Activated CD4-positive, alpha-beta memory T cell treated with anti-CD3 and anti-CD28 coated beads for 36 hours (primary cell): Measurements from ENCODE around the gene ZSWIM3. TPM values are rescaled to one million over a fixed set of nuclear protein-coding genes. Genes with fewer than 3 reads are reported as not detected.

Source experiments
- CTCF ChIA-PET: fragments of 350-600 bp; sonication (Branson Sonifier 250); formaldehyde crosslinking; loops from one replicate; lab custom pipeline; 2021; ENCODE audit warnings: antibody characterized with exemption, inconsistent platforms; lab: Charles Lee
- POLR2A ChIA-PET: fragments of 350-600 bp; sonication (Branson Sonifier 250); formaldehyde crosslinking; loops from one replicate; lab custom pipeline; 2021; ENCODE audit warnings: antibody characterized with exemption; lab: Charles Lee
- DNase-seq: peaks from one replicate; pipeline ENCODE4 v3.0.0-alpha.2; 2020
- H3K27ac Mint-ChIP-seq: one replicate; pipeline ENCODE4 v1.8.0; 2021; ENCODE audit warnings: mixed read lengths
- H3K27me3 Mint-ChIP-seq: one replicate; pipeline ENCODE4 v1.8.0; 2021; ENCODE audit warnings: mixed read lengths
- H3K36me3 Mint-ChIP-seq: one replicate; pipeline ENCODE4 v1.8.0; 2021; ENCODE audit warnings: mixed read lengths
- H3K4me1 Mint-ChIP-seq: one replicate; pipeline ENCODE4 v1.8.0; 2021; ENCODE audit warnings: low read depth, mixed read lengths
- H3K4me3 Mint-ChIP-seq: one replicate; pipeline ENCODE4 v1.8.0; 2021; ENCODE audit warnings: mild to moderate bottlenecking, mixed read lengths
- H3K9me3 Mint-ChIP-seq: one replicate; pipeline ENCODE4 v1.8.0; 2021; ENCODE audit warnings: mixed read lengths
- intact Hi-C: fragments of 100-400 bp; cut with micrococcal nuclease; formaldehyde crosslinking; loops from one replicate; pipeline ENCODE4 v1.15.1; 2023
- total RNA-seq, 2 experiments: library from RNA; stranded (reverse); gene quantifications; one replicate each; pipeline ENCODE4 v1.2.3, GENCODE V29; 2021

Gene ZSWIM3
- total RNA-seq, 2 experiments from 2014 or later, result 4.7 TPM

DNA sequence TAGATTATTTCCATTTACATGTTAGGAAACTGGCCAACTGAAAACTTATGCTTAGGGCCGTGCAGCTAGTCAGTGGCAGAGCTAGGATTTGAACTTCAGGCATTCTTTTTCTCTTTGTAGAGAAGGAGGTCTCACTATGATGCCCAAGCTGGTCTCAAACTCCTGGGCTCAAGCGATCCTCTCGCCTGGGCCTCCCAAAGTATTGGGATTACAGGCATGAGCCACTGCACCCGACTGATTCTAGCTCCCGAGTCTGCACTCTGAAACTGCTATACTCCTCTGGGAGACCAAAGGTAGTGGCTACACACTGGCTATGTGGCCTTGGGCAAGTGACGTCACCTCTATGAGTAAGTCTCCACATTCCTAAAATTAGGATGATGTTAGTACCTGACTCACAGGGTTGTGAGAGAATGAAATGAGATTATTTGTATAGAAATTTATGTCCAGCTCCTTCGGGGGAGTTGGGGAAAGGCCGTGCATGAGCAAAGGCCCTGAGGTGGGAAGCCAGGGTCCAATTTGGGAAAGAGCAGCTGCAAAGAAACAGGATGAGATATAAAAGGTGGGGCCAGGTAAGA, 48.2 kb downstream of the ZSWIM3 start:
- intact Hi-C loops, result no loop called here
- H3K4me1 Mint-ChIP-seq, result peaks cover 5% of the 10 kb centered on the region
- H3K9me3 Mint-ChIP-seq, result no peaks in the 10 kb centered on the region
- ChIA-PET POLR2A (interaction anchor here (1.2 kb wide), 1 partner anchor 29 kb away, joined by 3 read pairs; the partner anchor contains the start of gene PCIF1), CTCF (interaction anchor here (1.1 to 1.3 kb wide), 2 partner anchors 108 to 113 kb away, joined by 3 to 4 read pairs; partner anchors contain the start of genes DNTTIP1 and WFDC3)
- no peak overlapping the region for H3K4me3 Mint-ChIP-seq
- H3K27ac Mint-ChIP-seq, result no peak overlapping the region
- DNase-seq, result no peak
- no peaks in the 10 kb centered on the region for H3K36me3 Mint-ChIP-seq
- no peaks in the 10 kb centered on the region for H3K27me3 Mint-ChIP-seq

DNA sequence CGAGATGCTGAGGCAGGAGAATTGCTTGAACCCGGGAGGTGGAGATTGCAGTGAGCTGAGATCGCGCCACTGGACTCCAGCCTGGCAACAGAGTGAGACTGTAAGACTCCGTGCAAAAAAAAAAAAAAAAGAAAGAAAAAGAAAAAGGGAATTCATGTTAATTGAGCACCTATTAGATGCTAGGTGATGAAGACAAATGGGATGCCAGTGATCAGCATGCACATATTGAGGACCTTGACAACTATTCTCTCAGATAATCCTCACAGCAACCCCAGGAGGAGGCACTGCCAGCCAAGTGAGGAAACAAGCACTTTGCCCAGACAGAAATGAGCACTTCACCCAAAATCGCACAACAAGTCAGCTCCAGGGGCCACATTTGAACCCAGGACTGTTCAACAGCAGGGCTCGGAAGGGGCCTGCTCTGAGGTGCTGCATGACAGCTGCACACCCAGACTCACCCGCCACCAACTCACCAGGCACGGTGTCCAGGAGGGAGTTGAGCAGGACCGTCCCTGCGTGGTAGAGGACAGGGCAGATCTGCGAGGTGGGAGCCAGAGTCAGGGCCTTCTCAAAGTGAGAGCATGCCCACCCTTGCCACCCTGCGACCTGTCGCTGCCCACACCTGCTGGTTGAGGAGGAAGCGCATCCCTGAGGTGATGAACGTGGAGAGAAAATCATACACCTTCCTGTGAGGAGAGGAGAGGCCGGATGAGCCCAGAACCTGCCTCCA, 50.0 kb downstream of the ZSWIM3 start:
- ChIA-PET CTCF (interaction anchor here (1.1 kb wide), 1 partner anchor 108 kb away, joined by 3 read pairs; no protein-coding TSS in a partner anchor), POLR2A (no interaction called here)
- H3K4me1 Mint-ChIP-seq, result peaks cover 19% of the 10 kb centered on the region
- no peak for DNase-seq
- no peak overlapping the region for H3K4me3 Mint-ChIP-seq
- H3K36me3 Mint-ChIP-seq, result no peaks in the 10 kb centered on the region
- no peaks in the 10 kb centered on the region for H3K9me3 Mint-ChIP-seq
- peaks cover 2% of the 10 kb centered on the region for H3K27me3 Mint-ChIP-seq
- intact Hi-C loops, result no loop called here
- no peak overlapping the region for H3K27ac Mint-ChIP-seq

DNA sequence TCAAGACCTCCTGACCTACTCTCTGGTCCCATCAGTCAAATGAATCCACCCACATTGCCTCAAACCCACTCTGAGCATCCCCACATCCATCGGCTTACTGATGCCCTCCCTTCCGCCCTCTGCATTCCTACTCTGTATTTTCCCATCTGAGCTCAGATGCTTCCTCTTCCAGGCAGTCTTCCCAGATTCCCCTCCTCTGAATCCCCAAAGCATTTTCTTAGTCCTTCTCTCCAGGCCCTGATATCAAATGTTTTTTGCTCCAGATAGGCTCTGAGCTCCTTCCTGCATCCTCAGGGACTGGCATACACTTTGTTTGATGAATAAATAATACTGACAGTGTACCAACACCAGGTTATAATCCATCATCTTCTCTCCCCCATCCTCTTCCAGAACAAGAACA, 50.7 kb downstream of the ZSWIM3 start:
- no peak overlapping the region for H3K4me3 Mint-ChIP-seq
- H3K4me1 Mint-ChIP-seq, result peaks cover 22% of the 10 kb centered on the region
- intact Hi-C loops, result no loop called here
- DNase-seq, result no peak
- no peak overlapping the region for H3K27ac Mint-ChIP-seq
- POLR2A ChIA-PET, result no interaction called here
- H3K27me3 Mint-ChIP-seq, result peaks cover 4% of the 10 kb centered on the region
- H3K9me3 Mint-ChIP-seq, result no peaks in the 10 kb centered on the region
- no peaks in the 10 kb centered on the region for H3K36me3 Mint-ChIP-seq
- CTCF ChIA-PET, result interaction anchor here (1.1 kb wide), 1 partner anchor 109 kb away, joined by 3 read pairs; no protein-coding TSS in a partner anchor

DNA sequence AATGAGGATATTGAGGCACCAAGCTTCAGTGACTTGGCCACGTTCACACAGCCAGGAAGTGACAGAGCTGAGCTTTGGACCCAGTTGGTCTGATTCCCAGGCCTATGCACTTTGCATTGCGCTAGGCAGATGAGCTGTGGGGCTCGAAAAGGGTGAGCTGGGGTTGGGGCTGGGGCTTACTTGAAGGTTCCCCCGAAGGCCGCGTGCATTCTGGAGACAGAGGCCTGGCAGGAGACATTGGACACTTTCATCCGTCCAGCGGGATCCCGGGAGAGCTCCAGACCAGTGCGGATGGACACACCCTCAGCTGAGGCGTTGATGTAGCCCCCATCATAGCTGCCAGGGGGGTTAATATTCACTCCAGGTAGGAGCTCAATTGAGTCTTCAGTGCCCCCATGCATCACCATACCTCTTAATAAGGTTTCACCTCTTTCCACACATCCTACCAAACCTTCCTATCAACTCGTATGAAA, 52.0 kb downstream of the ZSWIM3 start:
- no peak overlapping the region for H3K27ac Mint-ChIP-seq
- no peak for DNase-seq
- H3K4me3 Mint-ChIP-seq, result no peak overlapping the region
- intact Hi-C loops, result no loop called here
- no peaks in the 10 kb centered on the region for H3K9me3 Mint-ChIP-seq
- no peaks in the 10 kb centered on the region for H3K36me3 Mint-ChIP-seq
- ChIA-PET POLR2A (interaction anchor here (0.9 to 1.3 kb wide), 4 partner anchors 12 to 26 kb away, joined by 3 to 5 read pairs (median 3); partner anchors contain the start of gene NEURL2), CTCF (no interaction called here)
- peaks cover 23% of the 10 kb centered on the region for H3K4me1 Mint-ChIP-seq
- H3K27me3 Mint-ChIP-seq, result peaks cover 6% of the 10 kb centered on the region

DNA sequence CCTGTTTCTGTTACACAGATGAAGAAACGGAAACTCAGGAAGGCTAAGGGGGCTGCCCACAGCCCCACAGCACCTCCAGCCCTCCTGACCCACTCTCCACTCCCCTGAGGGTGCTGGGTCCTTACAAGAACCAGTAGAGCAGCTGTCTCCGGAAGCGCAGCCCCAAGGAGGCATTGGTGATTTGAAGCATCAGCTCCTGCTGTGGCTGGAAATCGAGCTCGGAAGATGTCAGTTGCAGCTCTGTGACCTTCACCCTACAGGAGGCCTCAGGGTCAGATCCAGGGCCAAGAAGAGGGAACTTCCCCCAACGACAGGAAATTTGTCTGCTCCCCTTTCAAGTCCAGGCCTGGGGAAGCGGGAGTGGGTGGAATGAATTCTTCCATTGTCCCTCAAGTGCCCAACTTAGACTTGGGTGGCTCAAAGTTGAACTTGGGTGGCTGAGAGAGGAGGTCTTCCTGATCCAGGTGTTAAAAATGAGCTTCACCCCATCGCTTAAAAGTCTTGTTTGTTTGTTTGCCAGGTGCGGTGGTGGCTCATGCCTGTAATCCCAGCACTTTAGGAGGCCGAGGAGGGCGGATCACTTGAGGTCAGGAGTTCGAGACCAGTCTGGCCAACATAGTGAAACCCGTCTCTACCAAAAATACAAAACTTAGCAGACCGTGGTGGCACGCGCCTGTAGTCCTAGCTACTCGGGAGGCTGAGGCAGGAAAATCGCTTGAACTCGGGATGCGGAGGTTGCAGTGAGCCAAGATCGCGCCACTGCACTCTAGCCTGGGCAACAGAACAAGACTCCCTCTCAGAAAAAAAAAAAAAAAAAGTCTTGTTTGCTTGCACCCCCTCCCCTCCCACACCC, 52.6 kb downstream of the ZSWIM3 start:
- H3K4me3 Mint-ChIP-seq, result peak overlapping the region; percentile 74
- DNase-seq, result no peak
- H3K27me3 Mint-ChIP-seq, result peaks cover 9% of the 10 kb centered on the region
- ChIA-PET POLR2A (interaction anchor here (0.6 to 1.3 kb wide), 4 partner anchors 11 to 1028 kb away, joined by 3 to 5 read pairs (median 4); partner anchors contain the start of gene NEURL2), CTCF (interaction anchor here (1.0 to 1.1 kb wide), 2 partner anchors 26 to 60 kb away, joined by 3 to 4 read pairs; no protein-coding TSS in a partner anchor)
- H3K27ac Mint-ChIP-seq, result peak overlapping the region; percentile 46
- H3K9me3 Mint-ChIP-seq, result no peaks in the 10 kb centered on the region
- H3K36me3 Mint-ChIP-seq, result no peaks in the 10 kb centered on the region
- intact Hi-C loops, result loop anchor here (2.0 kb wide), 2 partner anchors 17 to 25 kb away; partner anchors contain the start of gene PCIF1
- H3K4me1 Mint-ChIP-seq, result peaks cover 23% of the 10 kb centered on the region

DNA sequence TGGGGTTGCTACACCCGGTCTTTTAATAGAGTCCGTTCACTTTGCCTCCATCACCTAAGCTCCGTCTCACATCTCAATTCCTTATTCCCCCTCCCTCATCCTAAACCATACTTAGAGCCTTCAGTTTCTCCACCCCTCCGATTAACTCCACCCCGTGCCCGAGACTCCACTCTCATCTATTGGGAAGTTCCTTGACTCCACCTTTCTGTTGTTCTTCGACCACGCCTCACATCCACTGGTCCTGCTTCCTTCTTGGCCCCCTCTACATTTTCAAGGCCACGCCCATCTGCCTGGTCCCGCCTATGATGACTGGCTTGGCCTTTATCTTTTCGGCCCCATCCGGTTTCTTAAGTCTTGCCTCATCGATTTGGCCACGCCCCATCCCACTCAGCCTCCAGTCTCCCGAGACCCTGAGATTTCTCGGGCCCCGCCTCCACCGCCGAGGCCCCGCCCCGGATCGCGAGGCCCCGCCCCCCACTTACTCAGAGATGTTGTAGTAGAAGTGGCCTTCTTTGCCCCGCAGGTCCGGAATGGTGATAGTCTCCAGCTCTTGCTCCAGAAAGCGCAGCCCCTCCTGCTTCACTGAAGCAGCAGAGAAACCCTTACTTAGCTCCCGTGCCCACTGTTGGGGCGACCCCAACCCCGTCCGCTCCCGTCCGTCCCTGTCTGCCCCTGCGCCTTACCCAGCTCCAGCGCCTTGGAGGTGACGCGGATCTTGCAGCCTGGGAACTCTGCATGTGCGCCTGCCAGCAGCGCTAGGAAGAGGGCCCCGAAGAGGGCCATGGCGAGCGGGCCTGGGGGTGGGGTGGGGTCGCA, 53.5 kb downstream of the ZSWIM3 start:
- CTCF ChIA-PET, result interaction anchor here (1.0 to 1.1 kb wide), 2 partner anchors 26 to 59 kb away, joined by 3 to 4 read pairs; no protein-coding TSS in a partner anchor
- intact Hi-C loops, result loop anchor here (2.0 kb wide), 2 partner anchors 18 to 24 kb away; partner anchors contain the start of gene PCIF1
- Mint-ChIP-seq H3K4me3 (peak overlapping the region; percentile 74), H3K9me3 (no peaks in the 10 kb centered on the region), H3K27ac (peak overlapping the region; percentile 46), H3K27me3 (peaks cover 9% of the 10 kb centered on the region), H3K4me1 (peaks cover 23% of the 10 kb centered on the region), H3K36me3 (no peaks in the 10 kb centered on the region)
- POLR2A ChIA-PET, result interaction anchor here (0.6 kb wide), 1 partner anchor 1029 kb away, joined by 4 read pairs; no protein-coding TSS in a partner anchor
- peak; percentile 98 for DNase-seq

DNA sequence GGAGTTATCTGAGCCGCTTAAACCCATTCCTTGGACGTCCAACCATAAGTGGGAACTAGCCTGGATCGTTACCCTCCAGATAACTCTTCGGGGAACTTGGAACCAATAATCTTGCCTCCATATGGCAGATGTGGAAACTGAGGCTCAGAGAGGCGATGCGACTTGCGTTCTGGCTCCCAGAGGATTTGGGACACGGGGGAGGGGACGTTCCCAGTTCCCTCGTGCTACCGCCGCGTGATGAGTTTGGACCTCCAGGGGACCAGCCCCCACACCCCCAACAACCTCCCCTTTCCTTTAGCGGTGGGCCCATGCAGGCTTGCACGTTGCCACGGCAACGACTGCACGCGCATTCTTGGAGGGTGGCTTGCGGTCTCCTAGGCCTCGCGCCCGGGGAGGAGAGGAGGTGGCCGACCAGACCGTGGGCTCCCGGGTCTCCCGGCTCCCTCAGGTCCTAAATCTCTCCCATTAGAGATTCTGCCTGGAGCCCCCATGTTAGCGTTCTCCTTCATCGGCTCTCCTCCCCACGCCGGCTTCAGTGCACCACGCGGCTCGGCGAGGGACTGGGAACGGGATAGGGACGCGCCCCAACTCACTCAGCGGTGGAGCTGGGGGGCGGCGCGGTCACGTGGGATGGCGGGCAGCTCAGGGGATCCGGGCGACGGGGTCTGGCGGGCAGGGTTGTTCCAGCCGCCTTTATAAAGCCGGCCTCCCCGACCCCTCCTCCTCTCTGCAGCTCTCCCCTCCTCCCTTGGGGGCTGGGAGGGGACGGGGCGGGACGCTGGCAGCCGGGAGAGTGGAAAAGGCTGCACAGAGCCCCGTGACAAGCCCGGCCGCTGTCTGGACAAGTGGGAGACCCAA, 54.3 kb downstream of the ZSWIM3 start, which contains the start of gene PLTP:
Gene PLTP (minus strand): TSS at position 670 of the 858 bp plus-strand sequence. CDS start 703 bp downstream, outside the sequence.
- H3K27me3 Mint-ChIP-seq, result peaks cover 15% of the 10 kb centered on the region
- no peaks in the 10 kb centered on the region for H3K9me3 Mint-ChIP-seq
- no peaks in the 10 kb centered on the region for H3K36me3 Mint-ChIP-seq
- CTCF ChIA-PET, result no interaction called here
- no peak within 1 kb of the TSS for H3K27ac Mint-ChIP-seq
- H3K4me3 Mint-ChIP-seq, result peak within 1 kb of the TSS; percentile 74
- intact Hi-C loops, result loop anchor here (2.0 kb wide), 2 partner anchors 19 to 23 kb away; partner anchors contain the start of gene PCIF1
- H3K4me1 Mint-ChIP-seq, result peaks cover 23% of the 10 kb centered on the region
- peak; percentile 37 for DNase-seq
- POLR2A ChIA-PET, result no interaction called here

DNA sequence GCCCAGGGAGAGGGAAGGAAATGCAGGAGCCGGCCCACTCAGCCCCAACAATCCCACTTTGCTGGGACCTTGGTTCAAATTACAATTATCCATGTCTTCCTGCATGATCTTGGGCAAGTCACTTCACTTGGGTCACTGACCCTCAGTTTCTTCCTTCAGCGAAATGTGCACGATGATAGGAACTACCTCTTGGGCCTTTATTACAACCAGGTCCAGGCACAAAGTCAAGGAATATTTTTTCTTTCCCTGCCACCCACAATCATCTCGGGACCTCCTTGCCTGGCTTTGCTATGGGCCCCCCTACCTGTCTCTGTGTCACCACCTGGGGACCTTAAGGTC, 54.9 kb downstream of the ZSWIM3 start:
- Mint-ChIP-seq H3K4me1 (peaks cover 23% of the 10 kb centered on the region), H3K27me3 (peaks cover 15% of the 10 kb centered on the region), H3K36me3 (no peaks in the 10 kb centered on the region), H3K4me3 (peak overlapping the region; percentile 41), H3K9me3 (no peaks in the 10 kb centered on the region), H3K27ac (no peak overlapping the region)
- DNase-seq, result no peak
- ChIA-PET POLR2A (no interaction called here), CTCF (no interaction called here)
- intact Hi-C loops, result no loop called here

DNA sequence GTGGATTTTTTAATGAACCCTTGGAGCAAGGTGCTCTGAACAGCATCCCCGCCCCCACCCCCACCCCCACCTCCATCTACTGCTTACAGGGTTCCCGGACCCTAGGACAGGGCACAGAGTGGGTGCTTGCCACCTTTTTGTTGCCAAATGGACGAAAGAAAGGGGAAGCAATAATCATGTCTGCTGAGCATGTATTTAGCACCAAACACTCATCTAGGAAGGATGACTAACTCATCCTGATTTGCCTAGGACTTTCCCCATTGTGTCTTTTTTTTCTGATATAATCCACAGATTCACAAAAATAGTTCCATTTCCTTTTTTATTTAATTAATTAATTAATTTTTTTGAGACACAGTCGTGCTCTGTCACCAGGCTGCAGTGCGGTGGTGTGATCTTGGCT, 55.7 kb downstream of the ZSWIM3 start:
- CTCF ChIA-PET, result no interaction called here
- H3K27ac Mint-ChIP-seq, result no peak overlapping the region
- peaks cover 15% of the 10 kb centered on the region for H3K27me3 Mint-ChIP-seq
- POLR2A ChIA-PET, result no interaction called here
- H3K9me3 Mint-ChIP-seq, result no peaks in the 10 kb centered on the region
- H3K4me1 Mint-ChIP-seq, result peaks cover 23% of the 10 kb centered on the region
- no peaks in the 10 kb centered on the region for H3K36me3 Mint-ChIP-seq
- no peak for DNase-seq
- intact Hi-C loops, result no loop called here
- no peak overlapping the region for H3K4me3 Mint-ChIP-seq

DNA sequence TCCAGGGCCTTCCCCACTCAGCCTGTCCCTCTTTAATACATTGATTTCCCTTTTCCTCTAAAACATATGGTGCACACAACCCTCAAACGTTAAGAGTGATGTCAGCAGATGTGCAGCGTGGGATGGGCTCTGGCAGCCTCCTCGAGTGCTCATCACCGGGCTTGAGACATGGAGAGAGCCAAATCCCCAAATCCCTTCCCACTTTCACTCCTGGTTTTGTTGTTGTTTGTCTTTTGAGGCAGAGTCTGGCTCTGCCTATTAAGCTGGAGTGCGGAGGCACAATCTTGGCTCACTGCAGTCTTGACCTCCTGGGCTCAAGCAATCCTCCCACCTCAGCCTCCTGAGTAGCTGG, 60.4 kb downstream of the ZSWIM3 start:
- POLR2A ChIA-PET, result interaction anchor here (0.6 kb wide), 1 partner anchor 18 kb away, joined by 6 read pairs; no protein-coding TSS in a partner anchor
- peaks cover 2% of the 10 kb centered on the region for H3K4me1 Mint-ChIP-seq
- no peak overlapping the region for H3K27ac Mint-ChIP-seq
- no peak overlapping the region for H3K4me3 Mint-ChIP-seq
- CTCF ChIA-PET, result no interaction called here
- no peaks in the 10 kb centered on the region for H3K9me3 Mint-ChIP-seq
- peaks cover 23% of the 10 kb centered on the region for H3K27me3 Mint-ChIP-seq
- intact Hi-C loops, result no loop called here
- DNase-seq, result no peak
- H3K36me3 Mint-ChIP-seq, result no peaks in the 10 kb centered on the region
